COLO668 (cell line): ENCODE data around the gene RAVER2.

Experiments used
- DNase-seq: peaks from one replicate; lab custom pipeline; 2025; ENCODE audit not compliant: unreplicated experiment; lab: John Stamatoyannopoulos, UW

RAVER2 gene

DNA sequence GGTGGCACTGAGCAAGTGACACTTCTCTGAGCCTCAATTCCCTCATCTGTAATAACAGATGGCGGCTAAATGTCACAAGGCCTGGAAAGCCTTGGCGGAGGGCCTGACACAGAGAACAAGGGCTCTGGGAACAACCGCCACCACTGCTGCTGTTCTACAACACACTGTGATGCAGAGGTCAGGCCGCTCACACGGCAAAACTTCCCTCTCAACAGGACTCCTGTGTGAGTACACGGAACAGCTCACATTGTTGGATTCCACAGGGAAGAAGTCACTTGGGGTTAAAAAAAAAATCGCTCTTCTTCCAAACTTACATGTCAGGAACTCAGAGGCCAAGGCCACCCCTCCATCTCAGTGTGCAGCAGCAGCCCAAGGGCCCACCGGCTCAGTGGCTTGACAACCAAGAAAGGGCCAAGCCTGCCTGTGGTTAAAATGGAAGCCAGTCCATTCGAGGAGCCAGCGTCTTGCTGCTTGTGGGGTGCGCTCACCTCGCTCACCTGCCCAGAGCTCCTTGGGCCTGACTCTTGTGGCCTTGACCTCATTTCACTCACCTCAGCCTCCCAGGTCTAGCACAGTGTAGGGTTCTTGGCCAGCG is 101.1 kb downstream of the RAVER2 start:
- no peak for DNase-seq

DNA sequence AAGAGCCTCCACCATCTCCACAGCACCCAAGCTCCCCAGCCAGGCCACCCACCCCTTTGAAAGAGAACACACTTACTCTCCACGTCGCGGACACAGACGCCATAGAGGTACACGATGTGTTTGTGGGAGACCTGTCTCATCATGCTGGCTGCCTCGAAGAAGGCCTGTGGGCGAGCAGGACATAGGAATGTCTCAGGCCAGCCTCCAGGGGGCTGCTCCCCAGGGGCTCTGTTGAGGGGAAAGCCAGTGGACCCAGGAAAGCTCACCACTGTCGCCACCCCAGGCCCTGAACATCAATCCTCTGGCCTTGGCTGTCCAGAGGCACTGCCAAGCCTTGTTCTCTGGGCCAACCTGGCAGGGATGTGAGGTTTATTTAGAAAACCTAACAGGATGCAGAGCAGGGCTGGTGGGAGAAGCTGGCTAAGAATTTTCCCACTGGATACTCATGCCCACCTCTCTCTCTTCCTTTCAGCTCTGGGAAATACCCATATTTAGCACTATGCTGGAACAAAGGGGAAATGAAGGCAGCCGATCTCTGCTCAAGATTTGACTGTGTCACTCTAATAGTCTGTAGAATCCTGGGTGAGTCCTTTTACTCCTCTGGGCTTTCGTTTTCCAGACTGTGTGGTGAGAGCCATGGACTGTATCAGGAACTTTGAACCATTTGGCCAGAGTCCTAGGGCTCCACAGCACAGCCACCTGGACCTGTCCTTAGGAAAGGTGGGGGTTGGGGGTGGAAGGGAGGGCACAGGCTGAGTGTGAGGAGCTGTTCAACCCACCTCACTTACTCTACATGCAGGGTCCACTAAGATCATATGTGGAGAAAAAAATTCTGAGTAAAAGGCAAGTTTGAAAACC is 101.9 kb downstream of the RAVER2 start:
- DNase-seq, result no peak

DNA sequence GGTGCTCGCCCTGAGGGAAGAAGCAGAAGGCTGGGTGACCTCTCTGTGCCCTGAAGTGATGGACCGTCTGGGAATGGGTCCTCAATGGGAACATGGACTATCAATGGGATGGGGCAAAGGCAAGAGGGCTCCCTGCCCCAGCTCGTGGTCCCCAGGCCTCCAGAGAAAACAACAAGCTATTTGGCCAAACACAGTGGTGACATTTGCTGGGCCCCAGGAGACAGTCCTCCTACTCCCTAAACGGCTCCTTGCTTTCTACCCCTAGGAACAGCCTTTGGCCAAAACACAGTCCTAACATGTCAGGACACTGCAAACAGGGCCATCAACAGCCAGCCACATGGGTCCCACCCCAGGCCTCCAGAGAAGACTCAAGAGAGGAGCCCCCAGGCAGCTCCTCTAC is 102.8 kb downstream of the RAVER2 start:
- DNase-seq, result no peak

DNA sequence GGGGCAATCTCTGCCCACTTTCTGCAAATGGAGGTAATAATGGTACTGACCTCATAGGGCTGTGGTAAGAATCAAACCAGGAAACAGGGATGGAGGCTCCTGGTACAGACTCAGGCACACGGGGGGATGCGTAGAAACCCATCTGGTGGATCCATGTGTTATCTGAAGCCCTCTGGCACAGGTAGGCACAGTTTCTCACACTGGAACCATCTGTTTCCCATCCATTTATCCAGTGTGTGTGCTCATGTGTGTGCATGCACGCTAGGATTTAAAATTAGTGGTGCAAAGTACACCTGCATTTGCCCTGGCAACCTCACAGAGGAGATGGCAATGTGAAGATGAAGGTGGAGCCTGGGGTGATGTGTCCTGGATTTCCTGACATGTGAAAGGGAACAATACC is 103.3 kb downstream of the RAVER2 start:
- DNase-seq, result no peak

DNA sequence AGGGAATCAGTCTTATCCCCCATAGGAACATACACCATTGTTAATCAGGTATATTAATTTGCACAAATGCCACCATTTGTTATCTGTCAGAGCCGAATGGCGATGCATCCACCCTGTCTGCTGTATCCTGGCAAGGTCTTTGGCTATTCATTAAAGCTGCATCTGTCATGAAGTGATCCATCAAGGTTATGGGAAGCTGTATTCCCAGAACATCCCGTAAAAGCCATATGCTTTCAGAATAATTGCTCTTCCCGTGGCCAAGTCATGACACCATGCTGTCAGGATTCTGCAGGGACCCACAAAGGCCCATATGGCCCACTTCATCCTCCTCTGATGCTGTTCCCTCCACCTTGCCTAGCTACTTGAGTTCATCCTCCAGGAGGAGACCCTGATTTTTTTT is 103.9 kb downstream of the RAVER2 start:
- no peak for DNase-seq

DNA sequence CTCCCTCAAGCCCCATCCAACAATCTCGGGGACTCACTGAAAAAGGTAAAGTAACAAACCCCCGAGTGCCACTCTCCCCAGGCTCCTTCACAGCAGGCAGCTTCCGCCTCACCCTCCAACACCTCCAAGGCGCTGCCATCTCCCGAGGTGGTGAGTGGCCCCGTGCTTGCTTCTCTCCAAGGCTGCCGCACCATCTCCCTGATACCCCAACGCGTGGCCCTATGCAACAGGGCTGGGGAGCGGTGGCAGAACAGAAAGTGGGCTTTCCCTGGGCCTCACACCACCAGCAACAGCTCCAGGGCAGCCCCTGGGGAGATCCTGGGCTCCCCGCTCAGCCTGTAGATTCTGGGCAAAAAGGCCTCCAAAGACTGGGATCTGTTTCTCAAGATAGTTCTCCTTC is 105.1 kb downstream of the RAVER2 start:
- no peak for DNase-seq

DNA sequence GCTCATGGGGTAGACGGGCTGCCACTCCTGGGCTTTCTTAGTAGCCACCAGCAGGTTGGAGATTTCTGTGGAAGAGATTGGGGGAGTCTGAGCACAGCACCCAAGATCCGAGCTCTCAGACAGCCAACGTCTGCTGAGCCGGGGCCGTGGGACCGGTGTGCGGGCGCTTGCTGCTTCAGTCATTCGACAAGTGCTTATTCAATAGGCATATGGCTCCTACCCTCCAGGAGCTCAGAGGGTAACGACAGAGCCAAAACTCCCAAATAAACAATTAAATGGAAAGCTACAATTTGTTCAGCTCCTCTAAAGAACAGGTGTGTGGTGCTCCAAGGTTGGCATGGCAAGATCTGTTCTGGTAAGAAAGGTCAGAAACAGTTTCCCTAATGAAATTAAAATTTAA is 106.0 kb downstream of the RAVER2 start:
- DNase-seq, result no peak

DNA sequence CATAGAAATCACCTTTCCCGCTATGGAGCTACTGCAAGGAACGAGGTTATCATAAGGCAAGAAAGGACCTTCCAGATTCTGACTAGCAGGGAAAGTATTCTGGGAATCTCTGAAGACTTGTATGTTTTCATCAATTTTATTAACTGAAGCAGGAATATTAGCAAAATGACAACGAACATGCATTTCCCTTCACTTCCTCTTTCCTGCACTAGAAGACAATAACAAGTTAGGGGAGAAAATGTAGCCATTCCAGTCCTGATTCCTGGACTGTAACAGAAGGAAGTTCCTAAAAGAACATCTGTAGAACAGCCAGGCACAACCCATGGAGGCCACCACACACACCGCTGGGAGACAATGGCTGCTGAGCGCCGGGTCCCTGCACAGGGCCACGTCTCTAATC is 106.8 kb downstream of the RAVER2 start:
- no peak for DNase-seq

DNA sequence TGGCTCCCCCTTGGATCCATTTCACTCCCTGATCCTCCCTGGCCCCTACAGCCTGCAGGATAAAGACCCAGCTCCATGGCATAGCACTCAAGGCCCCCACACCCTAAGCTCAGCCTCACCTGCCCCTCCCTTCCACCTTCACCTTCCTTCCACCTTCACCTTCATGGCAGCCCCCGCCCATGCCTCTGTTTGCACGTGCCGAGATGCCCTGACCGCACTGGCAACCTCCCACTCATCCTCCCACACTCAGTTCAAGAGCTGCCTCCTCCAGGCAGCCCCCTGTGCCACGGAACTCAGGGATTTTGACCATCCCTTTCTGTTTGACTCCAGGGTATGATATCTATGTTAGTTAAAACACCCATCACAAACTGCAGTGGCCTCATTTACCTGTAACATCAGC is 109.8 kb downstream of the RAVER2 start:
- DNase-seq, result no peak

DNA sequence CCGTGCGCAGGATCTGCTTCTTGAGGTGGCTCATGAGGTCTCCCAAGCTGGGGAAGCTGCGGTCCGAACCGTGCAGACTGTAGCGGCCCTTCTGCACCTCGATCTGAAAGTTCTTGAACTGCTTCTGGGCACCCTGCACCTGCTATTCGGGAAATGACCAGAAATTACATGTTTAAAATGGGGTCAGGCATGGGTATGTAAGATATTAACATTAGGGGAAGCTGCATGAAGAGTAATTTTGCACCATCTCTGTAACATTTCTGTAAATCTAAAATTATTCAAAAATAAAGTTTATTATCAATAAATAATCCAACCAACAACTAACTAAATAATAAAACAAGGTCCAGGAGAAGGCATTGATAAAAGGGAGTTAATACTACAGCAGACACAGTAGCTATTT is 110.7 kb downstream of the RAVER2 start:
- DNase-seq, result no peak

DNA sequence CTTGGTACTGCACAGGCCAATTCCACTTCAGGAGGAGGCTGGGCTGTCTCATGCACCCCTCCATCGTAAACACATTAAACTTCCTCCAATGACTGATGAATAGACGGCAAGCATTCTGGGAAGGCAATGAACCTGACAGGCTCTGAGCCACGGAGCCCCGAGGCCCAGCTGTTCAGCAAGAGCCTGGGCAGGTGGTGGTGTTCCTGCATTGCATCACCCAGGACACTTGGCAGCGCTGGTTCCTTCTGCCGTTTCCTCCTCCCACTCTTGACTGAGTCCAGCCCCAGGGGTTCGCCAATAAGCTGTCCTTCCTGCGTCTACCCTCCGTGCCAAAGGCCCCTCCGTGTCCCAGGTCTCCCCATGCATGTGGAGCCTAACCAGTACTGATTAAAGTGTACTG is 111.7 kb downstream of the RAVER2 start:
- DNase-seq, result peak; percentile 60

DNA sequence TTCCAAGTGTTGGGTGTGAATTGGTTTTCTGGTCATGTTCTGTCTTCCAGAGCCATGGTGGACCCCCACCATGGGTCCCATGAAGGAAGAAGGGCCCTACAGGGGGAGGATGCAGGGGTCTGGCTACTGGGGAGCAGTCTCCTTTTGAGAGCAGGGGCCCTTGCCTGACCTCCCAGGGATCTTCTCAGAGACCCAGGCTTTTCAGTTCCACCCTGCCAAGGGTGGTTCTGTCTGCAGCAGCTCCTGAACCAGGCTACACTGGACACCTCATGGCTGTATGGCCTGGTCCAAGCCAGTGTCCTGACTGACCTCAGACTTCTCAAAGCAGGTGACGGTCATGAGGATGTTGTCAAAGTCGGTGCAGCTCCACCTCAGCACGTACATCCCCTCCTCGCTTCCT is 112.5 kb downstream of the RAVER2 start:
- DNase-seq, result no peak

DNA sequence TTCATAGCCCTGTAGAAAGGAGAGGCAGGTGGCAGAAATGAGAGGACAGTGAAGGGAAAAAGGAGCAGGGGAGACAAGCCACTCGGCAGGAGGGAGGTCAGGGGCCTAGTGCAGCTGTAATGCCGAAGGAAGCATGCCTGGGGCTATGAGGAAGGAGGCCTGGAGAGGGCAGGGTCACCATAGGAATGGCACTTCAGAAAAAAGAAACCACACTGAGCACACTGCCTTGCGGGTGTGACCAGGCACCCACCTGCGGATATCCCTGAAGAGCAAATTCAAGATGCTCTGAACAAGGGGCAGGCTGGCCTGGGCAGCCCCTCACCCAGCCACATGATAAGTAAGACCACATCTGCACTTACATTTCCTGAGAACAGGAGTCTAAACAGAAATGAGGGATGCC is 116.7 kb downstream of the RAVER2 start:
- DNase-seq, result peak; percentile 33

DNA sequence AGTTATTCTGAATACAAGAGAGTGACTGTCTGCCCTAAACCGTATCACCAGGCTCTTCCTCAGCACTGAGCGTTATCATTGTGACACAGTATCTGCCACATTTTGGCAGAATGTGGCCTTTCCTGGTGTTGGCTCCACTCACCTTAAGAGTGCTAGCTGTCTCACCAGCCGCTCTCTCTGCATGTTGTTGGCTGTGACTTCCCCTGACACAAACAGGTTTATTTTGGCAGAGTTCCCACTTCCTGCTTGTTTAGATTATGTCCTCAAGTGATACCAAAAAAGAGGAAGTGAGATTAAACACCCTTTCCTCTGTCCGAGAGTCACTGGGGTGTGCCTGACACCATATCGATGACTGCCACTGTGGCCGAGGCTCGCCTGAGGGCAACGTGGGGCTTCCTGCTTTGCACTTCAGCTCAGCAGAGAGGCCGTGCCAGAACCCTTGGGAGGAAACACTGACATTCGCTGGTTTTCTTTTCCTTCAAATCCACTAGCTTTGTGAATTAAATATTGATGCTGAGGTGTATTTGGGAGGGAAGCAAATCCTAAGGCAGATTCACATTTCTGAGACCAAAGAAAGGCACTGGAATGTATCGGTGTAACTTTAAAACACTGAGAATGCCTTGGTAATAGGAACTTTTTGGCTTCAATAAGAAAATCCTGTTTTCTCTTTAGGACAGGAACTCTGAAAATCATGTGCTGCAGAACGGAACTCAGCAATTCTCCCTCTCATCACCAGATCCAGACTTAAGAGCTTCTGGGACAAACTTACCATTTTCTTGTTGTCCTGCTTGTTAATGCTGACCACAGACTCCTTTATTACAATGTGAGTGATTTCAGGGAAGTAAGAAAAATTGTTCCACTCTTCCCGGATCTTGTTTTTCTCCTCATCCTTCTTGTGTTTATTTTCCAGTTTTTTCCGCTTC is 119.4 kb downstream of the RAVER2 start:
- DNase-seq, result peak; percentile 93

DNA sequence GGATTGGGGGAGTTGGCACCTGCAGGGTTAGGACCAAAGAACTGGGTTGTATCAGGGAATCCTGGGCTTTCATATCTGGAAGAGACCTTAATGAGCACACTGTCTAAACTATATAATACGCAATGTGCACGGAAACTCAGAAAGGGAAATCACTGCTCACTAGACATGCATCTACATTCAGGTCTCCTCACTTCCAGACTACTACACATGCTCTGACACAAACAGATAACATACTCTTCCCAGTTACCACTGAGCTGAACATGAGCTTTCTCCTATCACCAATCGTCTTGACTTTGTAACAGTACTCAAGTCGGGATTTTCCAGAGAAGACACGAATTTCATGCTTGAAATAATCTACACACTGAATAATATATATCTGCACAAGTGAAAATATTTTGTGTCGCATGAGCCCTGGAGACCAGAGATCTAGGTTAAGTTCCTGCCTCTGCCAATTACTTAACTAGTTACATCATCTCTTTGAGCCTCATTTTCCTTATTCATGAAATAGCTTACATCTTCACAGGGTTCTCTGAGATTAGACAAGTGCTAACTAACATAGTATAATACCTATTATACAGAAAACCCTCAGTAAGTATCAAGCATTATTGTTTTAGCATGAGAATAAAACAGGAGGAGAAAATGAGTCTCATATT is 120.4 kb downstream of the RAVER2 start:
- DNase-seq, result no peak

DNA sequence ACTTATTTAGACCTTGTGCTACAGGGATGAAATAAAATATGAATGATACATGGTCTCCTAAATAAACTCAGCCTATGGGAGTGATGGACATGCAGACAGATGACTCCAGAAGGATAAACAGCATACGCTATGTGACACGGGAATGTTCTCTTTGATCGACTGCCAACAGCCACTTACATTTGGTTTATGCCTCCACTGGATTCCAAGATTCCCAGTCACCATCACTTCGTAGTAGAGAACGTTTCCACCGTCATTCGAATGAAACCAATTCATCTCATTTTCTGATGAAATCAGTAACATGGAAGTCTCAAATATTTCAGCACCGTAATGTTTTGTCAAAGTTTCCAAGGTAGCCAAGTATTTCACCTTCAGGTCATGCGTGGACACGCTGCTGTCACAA is 121.8 kb downstream of the RAVER2 start:
- no peak for DNase-seq

DNA sequence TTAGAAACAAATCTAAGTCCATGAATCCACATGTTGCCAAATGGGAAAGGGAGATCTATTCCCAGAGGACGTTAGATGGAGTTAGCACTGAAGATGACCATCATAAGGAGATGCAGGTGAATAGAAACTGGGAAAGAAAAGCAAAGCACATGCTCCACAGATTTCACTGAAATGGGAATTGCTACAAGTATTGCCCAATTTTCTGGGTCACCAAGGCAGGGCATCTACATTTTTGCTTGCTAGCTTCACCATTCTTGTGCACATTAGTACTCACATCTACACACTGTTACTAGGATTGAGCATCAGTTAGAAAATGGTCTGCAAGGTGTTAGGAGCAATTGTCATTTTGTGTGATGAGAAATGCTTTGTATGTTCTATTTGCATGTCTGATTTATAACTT is 122.4 kb downstream of the RAVER2 start:
- no peak for DNase-seq

DNA sequence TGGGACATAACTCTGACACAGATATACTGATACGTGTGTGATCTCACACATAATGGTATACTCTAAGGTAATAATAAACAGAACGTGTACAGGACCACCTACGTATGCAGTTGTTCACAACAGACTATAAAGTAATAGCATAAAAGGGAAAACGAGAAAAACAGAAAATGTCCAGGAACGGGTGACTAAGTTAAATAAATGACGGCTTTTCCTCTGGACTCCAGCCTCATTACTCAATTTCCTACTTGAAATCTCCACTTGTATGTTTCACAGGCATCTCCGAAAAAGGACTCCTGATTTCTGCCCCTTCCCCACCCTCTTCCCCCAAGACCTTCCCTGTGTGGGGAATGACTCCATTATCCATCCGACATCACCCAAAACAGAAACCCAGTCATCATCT is 126.4 kb downstream of the RAVER2 start:
- DNase-seq, result no peak

DNA sequence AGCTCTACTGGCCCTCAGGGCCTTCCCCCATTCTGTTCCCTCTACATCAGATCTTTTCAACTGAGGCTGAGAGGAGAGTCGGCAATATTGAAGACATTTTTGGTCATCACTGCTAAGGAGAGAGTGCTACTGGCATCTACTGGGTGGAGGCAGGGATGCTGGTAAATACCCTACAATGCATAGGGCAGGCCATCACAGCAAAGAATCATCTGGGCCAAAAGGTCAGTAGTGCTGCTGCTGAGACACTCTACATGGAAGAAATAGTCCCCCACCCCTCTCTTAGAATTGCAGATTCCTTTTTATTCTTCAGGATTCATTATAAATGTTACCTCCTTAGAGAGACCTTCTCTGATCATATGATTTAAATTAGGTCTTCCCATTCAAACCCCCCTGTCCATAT is 127.2 kb downstream of the RAVER2 start:
- DNase-seq, result no peak

DNA sequence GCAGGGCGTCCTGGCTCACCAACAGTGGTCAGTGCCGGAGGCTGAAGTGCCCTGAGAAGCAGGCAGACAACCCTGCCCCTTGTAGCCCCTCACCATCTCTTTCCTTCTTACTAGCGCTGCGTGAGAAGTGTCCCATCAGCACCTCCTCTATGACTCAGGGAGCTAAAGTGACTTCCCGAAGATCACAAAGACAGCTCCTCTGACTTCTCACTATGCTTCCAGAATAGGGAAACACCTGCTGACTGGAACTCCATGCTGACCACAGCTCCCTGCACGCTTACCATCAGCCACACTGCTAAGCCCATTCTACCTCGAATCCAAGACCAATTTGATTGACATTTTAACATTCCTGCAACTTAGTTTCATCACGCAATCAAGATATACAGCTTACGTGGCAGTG is 128.7 kb downstream of the RAVER2 start:
- DNase-seq, result no peak

DNA sequence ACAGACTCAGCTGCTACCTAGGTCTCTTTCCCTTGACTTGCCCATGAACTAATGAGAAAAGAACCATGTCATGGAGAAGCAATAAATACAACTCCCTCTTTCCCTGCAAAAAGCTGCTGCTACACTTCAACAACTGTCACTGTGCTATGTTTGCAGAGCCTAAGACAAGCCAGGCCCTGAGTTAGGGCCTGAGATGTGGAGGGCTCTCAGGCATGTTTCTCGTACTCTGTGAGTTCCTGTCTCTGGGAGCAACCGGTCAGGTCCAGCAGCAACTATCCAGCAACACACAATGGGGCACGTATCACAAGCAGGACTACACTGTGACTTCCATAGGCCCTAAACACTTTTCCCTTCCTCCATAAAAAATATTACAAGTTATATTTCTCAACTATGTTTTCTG is 129.8 kb downstream of the RAVER2 start:
- DNase-seq, result no peak
